Adipocyte (in vitro differentiated cells): ENCODE measurements around the gene GTPBP6.
"Not testable (repeated sequence)": the region's sequence is repeated elsewhere in the genome, so short reads cannot be mapped to it uniquely, and the experiment has no call there.

Experiments used
- DNase-seq: peaks from one replicate; pipeline ENCODE4 v3.0.0-alpha.2; 2015; ENCODE audit warnings: low read depth
- H3K27me3 ChIP-seq: replicated peaks from 2 replicates; pipeline ENCODE4 v1.7.0; 2013; ENCODE audit warnings: mild to moderate bottlenecking, low read length, moderate library complexity; ENCODE audit not compliant: control insufficient read depth, insufficient read depth
- H3K36me3 ChIP-seq: 2 replicates; pipeline ENCODE4 v1.7.0; 2013; ENCODE audit warnings: low read length, mild to moderate bottlenecking, moderate library complexity; ENCODE audit not compliant: control insufficient read depth, insufficient read depth, severe bottlenecking
- H3K4me1 ChIP-seq: 2 replicates; pipeline ENCODE4 v1.7.0; 2013; ENCODE audit warnings: mild to moderate bottlenecking, low read length, moderate library complexity; ENCODE audit not compliant: control insufficient read depth, insufficient read depth
- H3K4me3 ChIP-seq: 2 replicates; pipeline ENCODE4 v1.7.0; 2013; ENCODE audit warnings: mild to moderate bottlenecking, low read length, moderate library complexity
- H3K9ac ChIP-seq: 2 replicates; pipeline ENCODE4 v1.7.0; 2013; ENCODE audit warnings: mild to moderate bottlenecking, low read length, moderate library complexity
- H3K9me3 ChIP-seq: 2 replicates; pipeline ENCODE4 v1.7.0; 2013; ENCODE audit warnings: mild to moderate bottlenecking, low read length, moderate library complexity; ENCODE audit not compliant: control insufficient read depth

GTPBP6 gene

DNA sequence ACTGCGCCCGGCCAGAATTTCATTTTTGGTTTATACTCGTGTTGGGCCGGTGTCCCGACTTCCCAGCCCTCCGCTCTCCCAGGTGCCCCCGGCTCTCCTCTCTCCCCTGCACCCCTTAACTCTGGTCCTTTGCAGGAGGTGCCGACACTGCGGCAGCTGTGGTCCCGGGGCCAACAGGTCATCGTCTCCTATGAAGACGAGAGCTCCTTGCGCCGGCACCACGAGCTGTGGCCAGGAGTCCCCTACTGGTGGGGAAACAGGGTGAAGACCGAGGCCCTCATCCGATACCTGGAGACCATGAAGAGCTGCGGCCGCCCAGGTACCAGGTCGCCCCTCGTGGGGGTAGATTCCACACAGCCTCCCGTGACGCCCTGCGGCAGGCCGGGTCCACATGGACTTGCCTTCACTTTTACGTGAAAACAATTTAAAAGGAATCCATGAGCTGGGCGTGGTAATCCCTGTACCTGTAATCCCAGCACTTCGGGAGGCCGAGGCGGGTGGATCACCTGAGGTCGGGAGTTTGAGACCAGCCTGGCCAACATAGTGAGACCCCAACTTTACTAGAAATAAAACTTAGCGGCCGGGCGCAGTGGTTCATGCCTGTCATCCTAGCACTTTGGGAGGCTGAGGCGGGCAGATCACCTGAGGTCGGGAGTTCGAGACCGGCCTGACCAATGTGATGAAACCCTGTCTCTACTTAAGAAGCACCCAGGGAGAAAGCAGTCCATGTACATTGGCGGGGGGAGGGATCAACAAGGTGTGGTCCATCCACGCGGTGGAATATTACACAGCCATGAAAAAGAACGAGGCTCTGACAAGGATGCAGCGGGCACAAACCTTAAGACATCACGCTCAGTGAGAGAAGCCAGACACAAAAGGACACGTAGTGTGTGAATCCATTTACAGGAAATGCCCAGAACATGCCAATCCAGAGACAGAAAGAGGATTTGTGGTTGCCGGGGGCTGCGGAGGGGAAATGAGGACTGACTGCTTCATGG lies 25.4 kb downstream of the GTPBP6 start:
- H3K4me3 ChIP-seq = no peak overlapping the region
- H3K4me1 ChIP-seq = no peaks in the 10 kb centered on the region
- no peaks in the 10 kb centered on the region for H3K9me3 ChIP-seq
- DNase-seq = no peak
- no peaks in the 10 kb centered on the region for H3K27me3 ChIP-seq
- no peak overlapping the region for H3K9ac ChIP-seq
- H3K36me3 ChIP-seq = peaks cover 58% of the 10 kb centered on the region

DNA sequence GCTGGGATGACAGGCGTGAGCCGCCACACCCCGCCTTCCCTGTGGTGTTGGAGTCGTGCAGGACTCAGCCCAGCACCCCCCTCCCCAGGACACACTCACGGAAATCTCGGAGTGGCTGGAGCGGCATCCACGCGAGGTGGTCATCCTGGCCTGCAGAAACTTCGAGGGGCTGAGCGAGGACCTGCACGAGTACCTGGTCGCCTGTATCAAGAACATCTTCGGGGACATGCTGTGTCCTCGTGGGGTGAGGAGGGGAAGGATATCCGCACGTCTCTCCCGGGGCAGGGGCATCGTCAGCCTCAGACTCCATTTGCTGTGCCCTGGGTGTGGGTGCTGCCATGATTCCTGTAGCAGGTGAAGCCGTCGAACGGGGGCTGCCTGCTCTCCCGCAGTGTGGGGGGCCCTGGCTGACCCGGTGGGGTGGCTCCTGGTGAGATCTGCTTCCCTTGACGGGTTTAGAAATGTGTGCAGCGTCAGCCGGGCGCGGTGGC lies 27.1 kb downstream of the GTPBP6 start:
- Histone ChIP-seq H3K4me3 (no peak overlapping the region), H3K9me3 (no peaks in the 10 kb centered on the region), H3K4me1 (no peaks in the 10 kb centered on the region), H3K27me3 (no peaks in the 10 kb centered on the region), H3K36me3 (peaks cover 63% of the 10 kb centered on the region), H3K9ac (no peak overlapping the region)
- DNase-seq = no peak

DNA sequence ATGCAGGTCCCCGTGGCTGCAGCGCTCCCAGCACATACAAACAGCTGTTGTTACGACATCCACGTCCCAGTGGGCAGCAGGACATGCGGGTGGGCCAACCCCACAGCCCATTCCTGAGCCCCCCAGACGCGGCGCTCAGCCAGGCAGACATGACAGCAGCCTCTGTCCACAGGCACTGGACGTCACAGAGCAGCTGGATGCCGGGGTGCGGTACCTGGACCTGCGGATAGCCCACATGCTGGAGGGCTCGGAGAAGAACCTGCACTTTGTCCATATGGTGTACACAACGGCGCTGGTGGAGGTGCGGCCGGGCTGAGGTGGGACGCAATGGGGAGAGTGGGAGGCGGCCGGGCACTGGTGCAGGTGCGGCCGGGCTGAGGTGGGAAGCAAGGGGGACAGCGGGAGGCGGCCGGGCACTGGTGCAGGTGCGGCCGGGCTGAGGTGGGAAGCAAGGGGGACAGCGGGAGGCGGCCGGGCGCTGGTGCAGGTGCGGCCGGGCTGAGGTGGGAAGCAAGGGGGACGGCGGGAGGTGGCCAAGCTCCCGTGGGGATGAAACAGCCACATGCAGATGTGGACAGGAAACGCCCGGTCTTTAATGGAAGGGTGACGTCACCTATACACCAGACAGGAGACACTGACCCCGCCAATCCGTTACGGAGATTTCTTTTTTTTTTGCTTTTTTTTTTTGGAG lies 28.0 kb downstream of the GTPBP6 start:
- Histone ChIP-seq H3K27me3 (no peaks in the 10 kb centered on the region), H3K36me3 (peaks cover 68% of the 10 kb centered on the region), H3K4me3 (no peak overlapping the region), H3K9me3 (no peaks in the 10 kb centered on the region), H3K4me1 (no peaks in the 10 kb centered on the region), H3K9ac (no peak overlapping the region)
- no peak for DNase-seq

DNA sequence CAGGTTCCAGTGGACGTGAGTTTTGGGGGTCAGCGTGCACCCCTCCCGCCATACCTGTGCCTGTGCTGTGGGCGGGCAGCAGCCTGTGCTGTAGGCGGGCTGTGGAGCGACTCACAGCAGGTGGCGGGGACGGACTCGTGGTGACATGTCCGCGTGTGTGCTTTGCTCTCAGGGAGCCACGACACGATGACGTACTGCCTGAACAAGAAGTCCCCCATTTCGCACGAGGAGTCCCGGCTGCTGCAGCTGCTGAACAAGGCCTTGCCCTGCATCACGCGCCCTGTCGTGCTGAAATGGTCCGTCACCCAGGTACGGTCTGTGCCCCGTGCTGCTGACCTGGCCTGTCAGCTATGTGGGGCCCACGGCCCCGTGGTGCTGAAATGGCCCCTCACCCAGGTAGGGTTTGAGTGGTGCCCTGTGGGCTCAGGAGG lies 30.0 kb downstream of the GTPBP6 start:
- H3K4me3 ChIP-seq = no peak overlapping the region
- H3K36me3 ChIP-seq = peaks cover 71% of the 10 kb centered on the region

DNA sequence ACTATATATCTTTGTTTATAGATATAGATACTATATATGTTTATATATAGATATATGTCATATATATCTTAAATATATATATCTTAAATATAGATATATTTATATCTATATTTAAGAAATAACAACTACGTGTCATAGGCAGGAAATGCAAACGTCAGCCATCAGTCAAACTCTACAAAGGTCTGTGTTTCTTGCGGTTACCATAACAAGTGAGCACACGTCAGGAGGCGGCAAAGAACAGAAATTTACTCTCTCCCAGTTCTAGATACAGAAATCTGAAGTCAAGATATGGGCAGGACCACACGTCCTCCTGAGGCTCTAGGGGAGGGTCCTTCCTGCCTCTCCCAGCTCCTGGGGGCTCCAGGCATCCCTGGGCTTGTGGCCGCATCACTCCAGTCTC lies 30.9 kb downstream of the GTPBP6 start:
- no peak overlapping the region for H3K9ac ChIP-seq
- H3K9me3 ChIP-seq = no peaks in the 10 kb centered on the region
- no peak for DNase-seq
- H3K36me3 ChIP-seq = peaks cover 62% of the 10 kb centered on the region
- H3K4me3 ChIP-seq = no peak overlapping the region
- H3K4me1 ChIP-seq = no peaks in the 10 kb centered on the region
- no peaks in the 10 kb centered on the region for H3K27me3 ChIP-seq

More for the DNA sequence above, 30.0 kb downstream of the GTPBP6 start:
- H3K27me3 ChIP-seq = no peaks in the 10 kb centered on the region
- DNase-seq = no peak
- no peaks in the 10 kb centered on the region for H3K9me3 ChIP-seq
- no peak overlapping the region for H3K9ac ChIP-seq
- H3K4me1 ChIP-seq = no peaks in the 10 kb centered on the region

DNA sequence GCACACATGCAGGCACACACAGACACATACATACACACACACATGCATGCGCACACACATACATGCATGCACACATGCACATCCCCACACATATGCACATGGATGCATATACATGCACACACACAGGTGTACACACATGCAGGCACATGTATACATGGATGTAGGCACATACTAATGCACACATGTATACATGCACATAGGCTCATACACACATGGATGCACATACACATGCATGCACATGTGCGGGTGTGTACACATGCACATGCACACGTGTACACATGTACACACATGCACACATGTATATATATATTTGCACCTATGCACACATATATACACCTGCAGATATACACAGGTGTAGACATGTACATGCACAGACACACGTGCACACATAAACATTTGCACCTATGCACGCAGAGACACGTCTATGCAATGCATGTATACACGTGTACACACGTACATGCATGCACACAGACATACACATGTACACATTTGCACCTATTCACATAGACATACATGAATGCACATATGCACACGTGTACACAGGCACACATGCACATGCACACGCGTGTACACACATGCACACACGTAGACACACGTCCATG lies 33.4 kb downstream of the GTPBP6 start:
- no peak for DNase-seq
- Histone ChIP-seq H3K36me3 (peaks cover 49% of the 10 kb centered on the region), H3K4me1 (peaks cover 3% of the 10 kb centered on the region), H3K9me3 (no peaks in the 10 kb centered on the region), H3K9ac (no peak overlapping the region), H3K27me3 (no peaks in the 10 kb centered on the region), H3K4me3 (no peak overlapping the region)

DNA sequence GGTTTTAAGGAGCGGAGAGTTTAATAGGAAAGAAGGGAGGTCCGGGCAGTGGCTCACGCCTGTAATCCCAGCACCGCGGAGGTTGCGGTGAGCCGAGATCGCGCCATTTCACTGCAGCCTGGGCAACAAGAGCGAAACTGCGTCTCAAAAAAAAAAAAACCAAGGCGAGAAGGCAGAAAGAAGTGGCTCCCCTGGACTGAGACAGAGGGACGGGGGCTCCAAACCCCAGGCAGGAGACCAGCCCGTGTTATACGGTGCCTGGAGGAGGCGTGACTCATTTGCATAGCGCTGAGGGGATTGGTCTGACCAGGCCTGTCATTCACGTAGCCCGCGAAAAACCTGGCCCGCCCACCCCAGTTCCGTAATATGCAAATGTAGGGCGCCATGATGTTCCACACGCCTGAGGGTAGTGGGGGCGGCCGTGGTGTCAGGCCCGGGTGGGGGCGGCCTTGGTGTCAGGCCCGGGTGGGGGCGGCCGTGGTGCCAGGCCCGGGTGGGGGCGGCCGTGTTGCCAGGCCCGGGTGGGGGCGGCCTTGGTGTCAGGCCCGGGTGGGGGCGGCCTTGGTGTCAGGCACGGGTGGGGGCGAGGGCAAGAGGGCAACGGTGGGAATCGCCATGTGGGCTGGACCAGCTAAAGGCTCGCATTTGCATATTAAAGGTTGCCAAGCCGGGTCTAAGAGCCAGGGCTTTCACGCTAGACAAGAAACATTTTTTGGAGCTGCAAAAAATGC lies 35.3 kb downstream of the GTPBP6 start:
- H3K9ac ChIP-seq = peak overlapping the region; percentile 71
- H3K4me1 ChIP-seq = peaks cover 8% of the 10 kb centered on the region
- H3K36me3 ChIP-seq = peaks cover 33% of the 10 kb centered on the region
- peak; percentile 94 for DNase-seq
- peak overlapping the region; percentile 86 for H3K4me3 ChIP-seq
- no peaks in the 10 kb centered on the region for H3K27me3 ChIP-seq
- no peaks in the 10 kb centered on the region for H3K9me3 ChIP-seq

DNA sequence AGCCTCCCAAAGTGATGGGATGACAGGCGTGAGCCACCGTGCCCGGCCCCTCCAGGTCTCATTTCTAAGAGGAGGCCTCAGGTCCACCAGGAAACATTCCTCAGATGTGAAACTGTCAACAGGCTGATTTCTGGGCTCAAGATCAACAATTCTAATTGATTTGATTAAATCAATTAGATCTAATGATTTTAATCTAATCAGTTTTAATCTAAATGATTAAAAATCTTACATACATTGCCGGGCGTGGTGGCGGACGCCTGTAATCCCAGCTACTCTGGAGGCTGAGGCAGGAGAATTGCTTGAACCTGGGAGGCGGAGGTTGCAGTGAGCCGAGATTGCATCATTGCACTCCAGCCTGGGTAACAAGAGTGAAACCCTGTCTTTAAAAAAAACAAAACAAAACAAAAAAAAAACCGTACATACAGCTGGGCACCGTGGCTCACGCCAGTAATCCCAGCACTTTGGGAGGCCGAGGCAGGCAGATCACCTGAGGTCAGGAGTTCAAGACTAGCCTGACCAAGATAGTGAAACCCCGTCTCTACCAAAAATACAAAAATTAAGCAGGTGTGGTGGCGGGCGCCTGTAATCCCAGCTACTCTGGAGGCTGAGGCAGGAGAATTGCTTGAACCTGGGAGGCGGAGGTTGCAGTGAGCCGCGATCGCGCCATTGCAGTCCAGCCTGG lies 36.5 kb downstream of the GTPBP6 start:
- H3K4me3 ChIP-seq, H3K27me3 ChIP-seq, DNase-seq, H3K9me3 ChIP-seq, H3K4me1 ChIP-seq, H3K9ac ChIP-seq: not testable (repeated sequence)
- peaks cover 26% of the 10 kb centered on the region for H3K36me3 ChIP-seq

DNA sequence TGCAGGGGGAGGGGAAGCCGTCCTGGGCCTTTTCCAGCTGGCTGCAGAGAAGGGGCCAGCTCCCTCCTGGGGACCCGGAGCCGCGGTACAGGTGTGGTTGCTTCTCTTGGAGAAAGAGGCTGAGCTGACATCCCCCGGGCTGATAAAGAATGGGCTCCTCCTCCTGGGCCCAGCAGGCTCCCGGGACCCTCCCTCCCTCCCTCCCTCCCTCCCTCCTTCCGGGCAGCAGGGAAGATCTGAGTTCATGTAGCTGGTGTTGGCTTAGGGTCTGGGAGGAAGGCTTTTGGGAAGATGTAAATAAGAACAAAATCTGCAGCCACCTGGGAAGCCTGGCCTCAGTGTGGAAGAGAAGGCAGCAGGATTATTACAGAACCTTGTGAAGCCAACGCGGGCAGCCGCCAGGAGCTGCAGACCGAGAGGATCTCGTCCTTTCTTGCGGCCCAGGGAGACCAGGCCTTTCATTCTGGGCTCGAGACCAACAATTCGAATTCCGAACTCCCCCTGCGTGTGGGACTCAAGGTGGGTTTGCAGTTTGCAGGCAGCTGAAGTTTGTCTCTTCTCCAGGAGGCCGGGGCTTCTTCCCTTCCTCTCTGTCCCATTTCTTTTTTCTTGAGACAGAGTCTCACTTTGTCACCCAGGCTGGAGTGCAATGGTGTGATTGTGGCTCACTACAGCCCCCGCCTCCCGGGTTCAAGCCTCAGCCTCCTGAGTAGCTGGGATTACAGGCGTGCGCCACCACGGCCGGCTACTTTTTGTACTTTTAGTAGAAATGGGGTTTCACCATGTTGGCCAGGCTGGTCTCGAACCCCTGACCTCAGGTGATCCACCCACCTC lies 37.2 kb downstream of the GTPBP6 start, which contains the start of gene PLCXD1:
TSS of gene PLCXD1 (plus strand) at position 216 of the 834 bp plus-strand sequence. CDS start 2,807 bp downstream, outside the sequence.
- Histone ChIP-seq H3K9ac (peak within 1 kb of the TSS; percentile 54), H3K4me3 (no peak within 1 kb of the TSS), H3K4me1 (peaks cover 8% of the 10 kb centered on the region), H3K9me3 (no peaks in the 10 kb centered on the region), H3K27me3 (no peaks in the 10 kb centered on the region), H3K36me3 (peaks cover 22% of the 10 kb centered on the region)
- DNase-seq = no peak
